ENCODE data around the gene TNP1.

TNP1 gene

GRCh38 chr2:216900406-216900805 lies 40.5 kb upstream of the TNP1 start:
- no peak overlapping the region for H2AFZ ChIP-seq (ENCODE audit: low read depth, low read length)
- no peaks in the 10 kb centered on the region for H3K9me3 ChIP-seq (ENCODE audit: insufficient read depth, low read length, severe bottlenecking)
- H3K27me3 ChIP-seq (ENCODE audit: insufficient read depth, low read length, poor library complexity): no peaks in the 10 kb centered on the region
- DNase-seq: no peak
- no peaks in the 10 kb centered on the region for H3K36me3 ChIP-seq (ENCODE audit: insufficient read depth, low read length)
- H3K9ac ChIP-seq (ENCODE audit: low read depth, low read length): no peak overlapping the region
- no peaks in the 10 kb centered on the region for H3K4me1 ChIP-seq (ENCODE audit: insufficient read depth, low read length)
- no peaks in the 10 kb centered on the region for H4K20me1 ChIP-seq (ENCODE audit: insufficient read depth, low read length)
- H3K27ac ChIP-seq (ENCODE audit: low read length): no peak overlapping the region
- no peak for ATAC-seq (ENCODE audit: insufficient read depth, low read depth)
- no peak overlapping the region for H3K4me2 ChIP-seq (ENCODE audit: insufficient read depth, low read length)
- TF ChIP-seq EZH2 (IDR thresholded peaks at IDR 0.05; ENCODE audit: borderline replicate concordance, low read depth, low read length, severe bottlenecking) (no peak), CTCF (IDR thresholded peaks at IDR 0.05; ENCODE audit: borderline replicate concordance, extremely low read depth, low read length, poor library complexity, severe bottlenecking) (no peak)
- no peak overlapping the region for H3K4me3 ChIP-seq (ENCODE audit: low read depth in 1 of 2, low read length in 2 of 2)
- no peaks in the 10 kb centered on the region for H3K79me2 ChIP-seq (ENCODE audit: insufficient read depth, low read length)

- ATAC-seq (ENCODE audit: insufficient read depth, low read depth) (no peak), DNase-seq (no peak)
- Histone ChIP-seq H3K36me3 (ENCODE audit: insufficient read depth, low read length) (no peaks in the 10 kb centered on the region), H3K27me3 (ENCODE audit: insufficient read depth, low read length, poor library complexity) (no peaks in the 10 kb centered on the region), H3K4me2 (ENCODE audit: insufficient read depth, low read length) (no peak overlapping the region), H3K4me1 (ENCODE audit: insufficient read depth, low read length) (no peaks in the 10 kb centered on the region), H4K20me1 (ENCODE audit: insufficient read depth, low read length) (no peaks in the 10 kb centered on the region), H3K79me2 (ENCODE audit: insufficient read depth, low read length) (no peaks in the 10 kb centered on the region), H3K4me3 (ENCODE audit: low read depth in 1 of 2, low read length in 2 of 2) (no peak overlapping the region), H3K9me3 (ENCODE audit: insufficient read depth, low read length, severe bottlenecking) (no peaks in the 10 kb centered on the region), H2AFZ (ENCODE audit: low read depth, low read length) (no peak overlapping the region), H3K27ac (ENCODE audit: low read length) (no peak overlapping the region), H3K9ac (ENCODE audit: low read depth, low read length) (no peak overlapping the region)
- no peak for TF ChIP-seq EZH2 (IDR thresholded peaks at IDR 0.05; ENCODE audit: borderline replicate concordance, low read depth, low read length, severe bottlenecking)
- no peak for TF ChIP-seq CTCF (IDR thresholded peaks at IDR 0.05; ENCODE audit: borderline replicate concordance, extremely low read depth, low read length, poor library complexity, severe bottlenecking)
Measured at GRCh38 chr2:216897561-216898203, 37.8 kb upstream of the TNP1 start.

DNA sequence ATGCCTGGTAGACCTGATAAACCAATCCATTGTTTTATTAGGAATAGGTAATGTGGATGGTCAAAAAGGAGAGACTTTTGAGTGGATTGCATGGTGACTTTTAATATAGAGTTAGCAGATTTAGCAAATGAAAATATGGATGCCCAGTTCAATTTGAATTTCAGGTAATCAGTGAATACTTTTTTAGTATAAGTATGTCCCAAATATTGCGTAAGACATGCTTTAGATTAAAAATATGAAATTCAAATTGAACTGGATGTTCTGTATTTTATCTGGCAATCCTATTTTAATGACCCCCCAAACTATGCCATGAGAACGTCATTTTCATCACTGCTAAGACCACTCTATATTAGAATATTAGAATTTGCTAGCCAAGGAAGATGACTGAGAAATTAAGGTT lies 30.3 kb upstream of the TNP1 start:
- Histone ChIP-seq H2AFZ (ENCODE audit: low read depth, low read length) (no peak overlapping the region), H3K79me2 (ENCODE audit: insufficient read depth, low read length) (no peaks in the 10 kb centered on the region), H3K9me3 (ENCODE audit: insufficient read depth, low read length, severe bottlenecking) (no peaks in the 10 kb centered on the region), H3K4me3 (ENCODE audit: low read depth in 1 of 2, low read length in 2 of 2) (no peak overlapping the region), H3K27ac (ENCODE audit: low read length) (no peak overlapping the region), H3K4me1 (ENCODE audit: insufficient read depth, low read length) (no peaks in the 10 kb centered on the region), H3K36me3 (ENCODE audit: insufficient read depth, low read length) (no peaks in the 10 kb centered on the region), H3K4me2 (ENCODE audit: insufficient read depth, low read length) (no peak overlapping the region), H4K20me1 (ENCODE audit: insufficient read depth, low read length) (no peaks in the 10 kb centered on the region), H3K27me3 (ENCODE audit: insufficient read depth, low read length, poor library complexity) (no peaks in the 10 kb centered on the region), H3K9ac (ENCODE audit: low read depth, low read length) (no peak overlapping the region)
- no peak for ATAC-seq (ENCODE audit: insufficient read depth, low read depth)
- no peak for TF ChIP-seq EZH2 (IDR thresholded peaks at IDR 0.05; ENCODE audit: borderline replicate concordance, low read depth, low read length, severe bottlenecking)
- no peak for TF ChIP-seq CTCF (IDR thresholded peaks at IDR 0.05; ENCODE audit: borderline replicate concordance, extremely low read depth, low read length, poor library complexity, severe bottlenecking)
- no peak for DNase-seq
